Tibial nerve (tissue), 4 donors: ENCODE measurements around the gene C16orf95. TPM values are rescaled to one million over a fixed set of nuclear protein-coding genes. Genes with fewer than 3 reads are reported as not detected.

Source experiments
- DNase-seq, 2 donors: peaks; one replicate each; pipeline ENCODE4 v3.0.0-alpha.2; 2019; ENCODE audit warnings: low spot score in 2 of 2
- H3K27ac ChIP-seq, 4 donors: fragments of 200-600 bp; sonication (generic) in 3 of 4; one replicate each; pipeline ENCODE4 v1.5.1; 2017 to 2019; ENCODE audit warnings: mild to moderate bottlenecking in 1 of 4
- H3K27me3 ChIP-seq, 2 donors: fragments of 200-600 bp; sonication (generic) in 1 of 2; one replicate each; pipeline versions ENCODE4 v1.5.1 to v1.6.0; 2017 to 2019
- H3K36me3 ChIP-seq, 3 donors: fragments of 200-600 bp; sonication (generic); one replicate each; pipeline ENCODE4 v1.5.1; 2018 to 2019
- H3K4me1 ChIP-seq, 4 donors: fragments of 200-600 bp; sonication (generic) in 3 of 4; one replicate each; pipeline ENCODE4 v1.5.1; 2017 to 2019
- H3K4me3 ChIP-seq, 4 donors: fragments of 200-600 bp; sonication (generic) in 3 of 4; one replicate each; pipeline ENCODE4 v1.5.1; 2017 to 2019; ENCODE audit warnings: mild to moderate bottlenecking in 1 of 4, moderate library complexity in 1 of 4
- H3K9me3 ChIP-seq, 4 donors: fragments of 200-600 bp; sonication (generic) in 3 of 4; one replicate each; pipeline ENCODE4 v1.5.1; 2017 to 2019
- CTCF ChIP-seq, 5 experiments: fragments of 200-600 bp in 3 of 5; fragments of 450-650 bp in 2 of 5; sonication (generic) in 3 of 5; IDR thresholded peaks; one replicate each; pipeline ENCODE4 v1.5.1; 2016 to 2019; ENCODE audit warnings: antibody characterized with exemption in 5 of 5, mild to moderate bottlenecking in 3 of 5, moderate library complexity in 2 of 5
- EP300 ChIP-seq, 2 donors: sonication (generic); formaldehyde crosslinking; IDR thresholded peaks; one replicate each; pipeline ENCODE4 v1.6.1; 2017; ENCODE audit warnings: antibody characterized with exemption in 2 of 2, mild to moderate bottlenecking in 1 of 2
- POLR2A ChIP-seq, 2 donors: fragments of 450-650 bp; IDR thresholded peaks; one replicate each; pipeline ENCODE4 v1.6.1; 2017; ENCODE audit warnings: antibody characterized with exemption in 2 of 2, mild to moderate bottlenecking in 2 of 2, moderate library complexity in 2 of 2
- WGBS, 2 donors: methylation state at CpG; one replicate each; pipeline ENCODE4 v1.1.5; 2018; 5-methylcytosine and 5-hydroxymethylcytosine counted together
- total RNA-seq, 4 donors: library from RNA; depleted of rRNA; stranded (reverse); fragments of >200 nt; gene quantifications; one replicate each; pipeline ENCODE4 v1.1.0, GENCODE V29; 2016

The C16orf95 gene
- total RNA-seq, 4 donors from 2014 or later = 0.44 to 9.8 (median 2.6) TPM

- TF ChIP-seq POLR2A (IDR thresholded peaks at IDR 0.05) (no peak), CTCF (IDR thresholded peaks at IDR 0.05) (no peak), EP300 (IDR thresholded peaks at IDR 0.05) (no peak)
- Histone ChIP-seq H3K27me3 (no peaks in the 10 kb centered on the region), H3K4me3 (no peak overlapping the region), H3K4me1 (no peaks in the 10 kb centered on the region), H3K36me3 (peaks cover 0 to 28% (median 0%) of the 10 kb centered on the region in 3 donors), H3K27ac (no peak overlapping the region), H3K9me3 (peaks cover 0 to 7% (median 0%) of the 10 kb centered on the region in 4 donors)
- DNase-seq = no peak
- WGBS, 2 donors = 81 to 84% methylated on average over 7 of the region's 7 CpGs
Measured at GRCh38 chr16:87303431-87303930, 13.7 kb downstream of the C16orf95 start.

DNA sequence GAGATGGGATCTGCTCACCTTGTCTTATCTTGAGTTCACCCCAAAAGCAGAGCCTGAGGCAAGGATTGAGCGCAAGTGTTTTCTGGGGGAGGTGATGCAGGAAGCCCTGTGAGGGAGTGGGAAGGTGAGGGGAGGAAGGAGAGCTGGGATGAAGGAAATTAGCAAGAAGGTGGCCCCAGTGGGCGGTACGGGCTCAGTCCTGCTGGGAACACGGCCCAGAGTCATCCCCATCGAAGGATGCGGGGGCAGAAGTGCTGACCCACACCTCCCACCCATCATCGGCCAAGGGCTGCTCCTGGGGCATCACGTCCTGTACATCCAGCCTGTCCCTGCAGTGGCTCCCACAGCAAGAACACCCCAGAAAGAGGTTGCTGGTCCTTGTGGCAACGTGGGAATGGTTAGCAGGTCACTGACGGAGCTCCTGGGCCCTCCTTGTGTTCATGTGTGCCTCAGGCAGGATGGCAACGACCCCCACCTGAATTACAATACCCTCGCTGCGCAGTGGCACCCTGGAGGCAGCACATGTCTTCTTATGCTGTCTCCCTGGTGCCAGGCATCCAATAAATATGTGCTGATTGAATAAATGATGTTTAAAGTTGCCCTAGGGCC, 18.2 kb downstream of the C16orf95 start:
- H3K27ac ChIP-seq = no peak overlapping the region
- no peak for DNase-seq
- no peaks in the 10 kb centered on the region for H3K27me3 ChIP-seq
- H3K4me1 ChIP-seq = peaks cover 0 to 5% (median 0%) of the 10 kb centered on the region in 4 donors
- H3K4me3 ChIP-seq = no peak overlapping the region
- WGBS, 2 donors = 80 to 82% methylated on average over 13 of the region's 13 CpGs
- H3K36me3 ChIP-seq = peaks cover 0 to 19% (median 0%) of the 10 kb centered on the region in 3 donors
- TF ChIP-seq POLR2A (IDR thresholded peaks at IDR 0.05) = no peak
- no peak for TF ChIP-seq CTCF (IDR thresholded peaks at IDR 0.05)
- TF ChIP-seq EP300 (IDR thresholded peaks at IDR 0.05) = no peak
- no peaks in the 10 kb centered on the region for H3K9me3 ChIP-seq

- no peaks in the 10 kb centered on the region for H3K9me3 ChIP-seq
- H3K4me3 ChIP-seq = no peak overlapping the region
- DNase-seq = peak in 1 of 2 donors; percentile 30
- TF ChIP-seq CTCF (IDR thresholded peaks at IDR 0.05) (peak; percentile 51 to 65 (median 55)), EP300 (IDR thresholded peaks at IDR 0.05) (peak in 1 of 2 donors; percentile 15), POLR2A (IDR thresholded peaks at IDR 0.05) (no peak)
- WGBS, 2 donors = 43 to 63% methylated on average over 12 to 15 of the region's 15 CpGs
- H3K36me3 ChIP-seq = peaks cover 0 to 13% (median 0%) of the 10 kb centered on the region in 3 donors
- no peak overlapping the region for H3K27ac ChIP-seq
- H3K27me3 ChIP-seq = no peaks in the 10 kb centered on the region
- H3K4me1 ChIP-seq = peaks cover 0 to 5% (median 0%) of the 10 kb centered on the region in 4 donors
Measured at GRCh38 chr16:87297918-87298631, 19.1 kb downstream of the C16orf95 start.

- 72 to 80% methylated on average over 3 to 4 of the region's 5 CpGs for WGBS, 2 donors
- Histone ChIP-seq H3K9me3 (no peaks in the 10 kb centered on the region), H3K27me3 (no peaks in the 10 kb centered on the region), H3K4me3 (no peak overlapping the region), H3K4me1 (peaks cover 0 to 5% (median 0%) of the 10 kb centered on the region in 4 donors), H3K27ac (no peak overlapping the region), H3K36me3 (peaks cover 0 to 14% (median 0%) of the 10 kb centered on the region in 3 donors)
- no peak for DNase-seq
- TF ChIP-seq CTCF (IDR thresholded peaks at IDR 0.05) = no peak
- TF ChIP-seq EP300 (IDR thresholded peaks at IDR 0.05) = no peak
- TF ChIP-seq POLR2A (IDR thresholded peaks at IDR 0.05) = no peak
Measured at GRCh38 chr16:87297407-87297806, 19.8 kb downstream of the C16orf95 start.
